DND-41 (cell line): ENCODE results near the gene NUDT3.

Experiments
- EZH2 ChIP-seq: IDR thresholded peaks from 3 replicates; pipeline ENCODE4 v1.6.1; 2012; ENCODE audit warnings: borderline replicate concordance, low read depth, mild to moderate bottlenecking, moderate library complexity, low read length, inconsistent platforms; ENCODE audit not compliant: severe bottlenecking
- TF ChIP-seq, protein P1 (sequence below): IDR thresholded peaks from 2 replicates; pipeline ENCODE4 v1.5.1; 2012; ENCODE audit warnings: borderline replicate concordance, low read length, moderate library complexity, mild to moderate bottlenecking; ENCODE audit not compliant: poor library complexity, severe bottlenecking; ENCODE audit errors: extremely low read depth

DNA sequence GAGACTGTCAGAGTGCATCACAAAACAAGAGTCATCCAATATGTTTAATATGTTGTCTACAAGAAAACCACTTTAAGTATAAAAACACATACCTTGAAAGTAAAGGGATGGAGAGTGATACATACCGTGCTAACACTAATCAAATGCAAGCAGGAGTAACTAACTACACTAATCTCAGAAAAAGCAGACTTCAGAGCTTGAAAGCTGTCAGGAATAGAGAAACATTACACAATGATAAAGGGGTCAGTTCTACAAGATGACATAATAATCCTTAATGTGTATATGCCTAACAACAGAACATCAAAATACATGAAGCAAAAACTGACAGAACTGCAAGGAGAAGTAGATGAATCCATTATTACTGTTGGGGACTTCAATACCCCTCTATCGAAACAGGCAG lies 84.0 kb downstream of the NUDT3 start:
- TF ChIP-seq, protein P1, sequence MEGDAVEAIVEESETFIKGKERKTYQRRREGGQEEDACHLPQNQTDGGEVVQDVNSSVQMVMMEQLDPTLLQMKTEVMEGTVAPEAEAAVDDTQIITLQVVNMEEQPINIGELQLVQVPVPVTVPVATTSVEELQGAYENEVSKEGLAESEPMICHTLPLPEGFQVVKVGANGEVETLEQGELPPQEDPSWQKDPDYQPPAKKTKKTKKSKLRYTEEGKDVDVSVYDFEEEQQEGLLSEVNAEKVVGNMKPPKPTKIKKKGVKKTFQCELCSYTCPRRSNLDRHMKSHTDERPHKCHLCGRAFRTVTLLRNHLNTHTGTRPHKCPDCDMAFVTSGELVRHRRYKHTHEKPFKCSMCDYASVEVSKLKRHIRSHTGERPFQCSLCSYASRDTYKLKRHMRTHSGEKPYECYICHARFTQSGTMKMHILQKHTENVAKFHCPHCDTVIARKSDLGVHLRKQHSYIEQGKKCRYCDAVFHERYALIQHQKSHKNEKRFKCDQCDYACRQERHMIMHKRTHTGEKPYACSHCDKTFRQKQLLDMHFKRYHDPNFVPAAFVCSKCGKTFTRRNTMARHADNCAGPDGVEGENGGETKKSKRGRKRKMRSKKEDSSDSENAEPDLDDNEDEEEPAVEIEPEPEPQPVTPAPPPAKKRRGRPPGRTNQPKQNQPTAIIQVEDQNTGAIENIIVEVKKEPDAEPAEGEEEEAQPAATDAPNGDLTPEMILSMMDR: no peak
- no peak for TF ChIP-seq EZH2
